Ascending aorta (tissue), 2 donors: ENCODE data around the gene SPTBN5. TPM values are rescaled to one million over a fixed set of nuclear protein-coding genes. Genes with fewer than 3 reads are reported as not detected.

ENCODE experiments used
- DNase-seq, 2 donors: peaks; one replicate each; pipeline ENCODE4 v3.0.0-alpha.2; 2019; ENCODE audit warnings: low spot score in 2 of 2
- H3K27ac ChIP-seq, 2 donors: fragments of 200-600 bp; sonication (generic); one replicate each; pipeline ENCODE4 v1.5.1; 2016 to 2017; ENCODE audit warnings: mild to moderate bottlenecking in 1 of 2
- H3K27me3 ChIP-seq: fragments of 200-600 bp; sonication (generic); one replicate; pipeline ENCODE4 v1.5.1; 2017
- H3K36me3 ChIP-seq, 2 donors: fragments of 200-600 bp; sonication (generic); one replicate each; pipeline ENCODE4 v1.5.1; 2016
- H3K4me1 ChIP-seq, 2 donors: fragments of 200-600 bp; sonication (generic); one replicate each; pipeline ENCODE4 v1.5.1; 2016 to 2017; ENCODE audit warnings: mild to moderate bottlenecking in 1 of 2
- H3K4me3 ChIP-seq, 2 donors: fragments of 200-600 bp; sonication (generic); one replicate each; pipeline ENCODE4 v1.5.1; 2016 to 2017; ENCODE audit warnings: mild to moderate bottlenecking in 1 of 2
- H3K9me3 ChIP-seq, 2 donors: fragments of 200-600 bp; sonication (generic); one replicate each; pipeline ENCODE4 v1.5.1; 2016
- CTCF ChIP-seq, 3 experiments: fragments of 200-600 bp in 2 of 3; fragments of 450-650 bp in 1 of 3; sonication (generic) in 2 of 3; IDR thresholded peaks; one replicate each; pipeline ENCODE4 v1.5.1; 2016 to 2019; ENCODE audit warnings: antibody characterized with exemption in 3 of 3, mild to moderate bottlenecking in 1 of 3, moderate library complexity in 1 of 3
- intact Hi-C: fragments of 100-400 bp; cut with DNase I; formaldehyde crosslinking; loops from one replicate; pipeline ENCODE4 v1.15.1; 2023
- total RNA-seq: library from RNA; depleted of rRNA; stranded (reverse); fragments of >200 nt; gene quantifications from one replicate; pipeline ENCODE4 v1.1.0, GENCODE V29; 2016

The SPTBN5 gene
- total RNA-seq, 1 donor from 2014 or later = 1.5 TPM

GRCh38 chr15:41891226-41891625 lies 2.6 kb downstream of the SPTBN5 start:
- no peak for DNase-seq
- Histone ChIP-seq H3K4me1 (peaks cover 0 to 12% of the 10 kb centered on the region in 2 donors), H3K27me3 (no peaks in the 10 kb centered on the region), H3K9me3 (no peaks in the 10 kb centered on the region), H3K36me3 (no peaks in the 10 kb centered on the region), H3K4me3 (no peak overlapping the region), H3K27ac (no peak overlapping the region)
- TF ChIP-seq CTCF (IDR thresholded peaks at IDR 0.05) = no peak
- intact Hi-C loops = no loop called here

GRCh38 chr15:41890050-41890690 lies 3.7 kb downstream of the SPTBN5 start:
- intact Hi-C loops = no loop called here
- Histone ChIP-seq H3K4me1 (peaks cover 0 to 11% of the 10 kb centered on the region in 2 donors), H3K4me3 (no peak overlapping the region), H3K36me3 (no peaks in the 10 kb centered on the region), H3K9me3 (no peaks in the 10 kb centered on the region), H3K27me3 (no peaks in the 10 kb centered on the region), H3K27ac (no peak overlapping the region)
- no peak for TF ChIP-seq CTCF (IDR thresholded peaks at IDR 0.05)
- no peak for DNase-seq

GRCh38 chr15:41888662-41889253 lies 5.1 kb downstream of the SPTBN5 start:
- no peak for TF ChIP-seq CTCF (IDR thresholded peaks at IDR 0.05)
- no peaks in the 10 kb centered on the region for H3K27me3 ChIP-seq
- H3K4me3 ChIP-seq = no peak overlapping the region
- no peaks in the 10 kb centered on the region for H3K4me1 ChIP-seq
- no peaks in the 10 kb centered on the region for H3K9me3 ChIP-seq
- H3K36me3 ChIP-seq = no peaks in the 10 kb centered on the region
- DNase-seq = no peak
- no peak overlapping the region for H3K27ac ChIP-seq
- intact Hi-C loops = no loop called here

DNA sequence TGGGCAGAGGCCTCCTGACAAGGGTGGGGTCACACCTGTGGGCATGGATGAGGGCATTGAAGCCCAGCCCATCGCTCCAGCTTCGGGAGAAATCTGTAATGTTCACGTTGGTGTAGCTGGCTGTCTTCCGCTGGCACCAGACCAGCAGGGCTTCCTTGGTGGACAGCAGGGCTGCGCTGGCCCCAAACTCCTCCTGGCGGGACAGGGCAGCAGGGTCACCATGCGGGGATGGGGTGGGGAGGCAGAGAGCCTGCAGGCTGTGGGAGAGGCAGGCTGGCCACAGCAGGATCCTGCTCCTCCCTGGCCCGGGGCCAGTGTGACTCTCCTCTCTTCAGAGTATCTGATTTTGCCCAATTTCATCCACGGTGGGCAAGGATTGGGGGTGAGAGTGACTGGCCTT lies 6.0 kb downstream of the SPTBN5 start:
- Histone ChIP-seq H3K27ac (no peak overlapping the region), H3K27me3 (no peaks in the 10 kb centered on the region), H3K4me1 (no peaks in the 10 kb centered on the region), H3K4me3 (no peak overlapping the region), H3K36me3 (no peaks in the 10 kb centered on the region), H3K9me3 (no peaks in the 10 kb centered on the region)
- intact Hi-C loops = no loop called here
- TF ChIP-seq CTCF (IDR thresholded peaks at IDR 0.05) = no peak
- no peak for DNase-seq

GRCh38 chr15:41887161-41887560 lies 6.7 kb downstream of the SPTBN5 start:
- H3K27ac ChIP-seq = no peak overlapping the region
- H3K9me3 ChIP-seq = no peaks in the 10 kb centered on the region
- peaks cover 0 to 3% of the 10 kb centered on the region in 2 donors for H3K4me1 ChIP-seq
- no peak for TF ChIP-seq CTCF (IDR thresholded peaks at IDR 0.05)
- DNase-seq = no peak
- no peak overlapping the region for H3K4me3 ChIP-seq
- no peaks in the 10 kb centered on the region for H3K27me3 ChIP-seq
- intact Hi-C loops = no loop called here
- H3K36me3 ChIP-seq = no peaks in the 10 kb centered on the region
